GM04504 (cell line): Measurements from ENCODE around the gene ATE1.
"Not testable (repeated sequence)": the region's sequence is repeated elsewhere in the genome, so short reads cannot be mapped to it uniquely, and the experiment has no call there.

ENCODE experiments used
- DNase-seq: peaks from one replicate; pipeline ENCODE4 v3.0.0-alpha.2; 2012; ENCODE audit warnings: low read depth

The ATE1 gene

DNA sequence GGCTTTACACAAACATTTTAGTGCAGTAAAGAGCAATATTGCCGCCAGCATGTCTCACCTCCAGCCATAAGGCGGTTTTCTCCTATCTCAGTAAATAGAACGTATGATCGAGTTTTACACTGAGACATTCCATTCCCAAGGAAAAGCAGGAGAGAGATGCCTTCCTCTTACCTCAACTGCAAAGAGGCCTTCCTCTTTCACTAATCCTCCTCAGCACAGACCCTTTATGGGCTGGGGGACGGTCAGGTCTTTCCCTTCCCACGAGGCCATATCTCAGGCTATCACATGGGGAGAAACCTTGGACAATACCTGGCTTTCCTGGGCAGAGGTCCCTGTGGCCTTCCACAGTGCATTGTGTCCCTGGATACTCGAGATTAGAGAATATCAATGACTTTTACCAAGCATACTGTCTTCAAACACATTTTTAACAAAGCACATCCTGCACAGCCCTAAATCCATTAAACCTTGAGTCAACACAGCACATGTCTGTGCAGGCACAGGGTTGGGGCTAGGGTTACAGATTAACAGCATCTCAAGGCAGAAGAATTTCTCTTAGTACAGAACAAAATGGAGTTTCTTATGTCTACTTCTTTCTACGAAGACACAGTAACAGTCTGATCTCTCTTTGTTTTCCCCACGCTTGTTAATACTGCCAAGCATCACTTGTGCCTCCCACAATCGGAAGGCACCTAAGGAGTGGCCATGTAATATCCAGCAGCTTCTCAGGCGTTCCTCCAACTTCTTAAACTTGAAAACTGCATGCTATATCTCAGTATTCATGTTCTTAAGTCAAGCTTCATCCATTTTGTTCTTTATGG lies 2.6 kb upstream of the ATE1 start:
- DNase-seq = not testable (repeated sequence)

DNA sequence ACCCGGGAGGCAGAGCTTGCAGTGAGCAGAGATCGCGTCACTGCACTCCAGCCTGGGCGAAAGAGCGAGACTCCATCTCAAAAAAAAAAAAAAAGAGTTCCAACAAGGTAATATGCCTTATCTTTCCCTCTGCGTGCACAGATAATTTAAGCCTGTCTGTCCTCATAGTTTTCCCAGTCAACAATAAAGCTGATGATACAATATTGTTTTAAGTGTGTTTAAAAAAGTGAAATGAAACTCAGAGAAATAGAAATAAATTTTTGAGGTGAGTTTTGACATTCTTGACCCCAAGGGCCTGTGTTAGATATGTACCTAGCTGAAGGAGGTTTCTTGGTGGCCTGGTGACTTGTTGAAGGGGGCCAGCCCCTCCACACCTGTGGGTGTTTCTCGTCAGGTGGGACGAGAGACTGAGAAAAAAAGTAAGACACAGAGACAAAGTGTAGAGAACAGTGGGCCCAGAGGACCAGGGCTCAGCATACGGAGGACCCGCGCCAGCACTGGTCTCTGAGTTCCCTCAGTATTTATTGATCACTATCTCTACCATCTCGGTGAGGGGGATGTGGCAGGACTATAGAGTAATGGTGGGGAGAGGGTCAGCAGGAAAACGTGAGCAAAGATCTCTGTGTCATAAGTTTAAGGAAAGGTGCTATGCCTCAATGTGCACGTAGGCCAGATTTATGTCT lies 1.9 kb upstream of the ATE1 start:
- not testable (repeated sequence) for DNase-seq

DNA sequence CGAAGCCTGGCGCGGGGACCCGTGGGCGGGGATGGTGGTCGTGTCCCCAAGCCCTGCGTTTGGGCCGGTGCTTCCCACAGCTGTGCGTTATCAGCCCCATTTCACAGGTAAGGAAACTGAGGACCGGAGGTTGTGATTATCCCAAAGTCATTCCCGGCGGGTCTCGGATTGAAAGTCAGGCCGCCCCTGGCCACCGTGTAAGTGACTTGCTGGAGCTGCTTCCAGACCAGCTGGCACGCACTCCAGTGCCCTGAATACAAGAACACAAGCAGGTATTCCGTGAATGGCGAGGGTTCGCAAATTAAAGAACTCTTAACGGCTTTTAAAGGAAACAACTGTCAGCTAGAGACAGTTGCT lies 675 bp upstream of the ATE1 start:
- no peak for DNase-seq

DNA sequence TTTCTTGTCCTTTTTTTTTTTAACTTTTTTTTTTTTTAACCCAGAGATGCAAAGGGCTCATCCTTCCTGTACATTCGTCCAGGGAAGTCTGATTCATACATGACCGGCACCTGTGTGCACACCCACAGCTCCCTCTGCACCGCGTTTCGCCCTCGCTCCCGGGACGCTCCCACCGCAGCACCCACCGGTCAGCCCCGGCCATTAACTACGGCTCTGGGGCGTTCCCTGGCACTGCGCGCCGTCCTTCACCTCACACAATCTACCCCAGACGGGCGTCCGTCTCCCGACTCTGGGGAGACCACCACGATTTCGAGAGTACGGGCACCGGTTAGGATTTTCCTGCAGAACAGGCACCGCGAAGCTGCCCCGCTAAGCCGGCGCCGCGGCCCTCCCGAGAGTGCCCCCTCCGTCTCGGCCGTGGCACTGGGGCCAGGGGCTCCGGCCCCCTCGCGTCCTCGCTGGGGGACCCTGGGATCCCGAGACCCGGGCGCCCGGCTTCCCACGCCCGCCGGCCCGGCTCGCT lies 452 bp downstream of the ATE1 start:
- no peak for DNase-seq

DNA sequence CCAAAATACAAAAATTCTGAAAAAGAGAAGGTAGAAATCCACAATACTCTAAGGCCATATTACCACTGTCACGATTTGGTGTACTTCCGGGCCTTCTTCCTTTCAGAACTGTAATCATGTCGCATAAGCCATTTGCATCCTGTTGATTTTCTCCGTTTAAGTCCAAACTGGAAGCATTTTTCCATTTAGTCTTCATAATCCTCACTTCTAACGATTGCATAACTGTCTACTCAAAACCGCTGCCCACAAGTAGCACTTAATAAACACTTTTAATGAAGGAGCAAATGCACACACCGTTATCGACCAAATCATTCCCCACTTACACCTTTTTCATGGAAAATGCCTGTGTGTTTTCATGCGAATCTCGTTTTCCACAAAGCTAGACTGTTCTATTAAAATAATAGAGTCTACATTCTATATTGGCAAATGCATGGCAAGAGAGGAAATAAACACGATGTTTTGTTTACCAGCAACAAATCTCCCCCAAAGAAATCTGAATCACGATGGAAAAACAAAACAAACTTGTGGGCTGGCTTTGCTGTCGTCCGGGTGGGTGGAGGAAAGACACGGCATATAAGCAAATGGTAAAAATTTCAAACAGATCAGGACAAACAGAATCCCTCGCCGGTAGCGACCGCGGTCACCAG lies 1.0 kb downstream of the ATE1 start:
- DNase-seq = no peak

DNA sequence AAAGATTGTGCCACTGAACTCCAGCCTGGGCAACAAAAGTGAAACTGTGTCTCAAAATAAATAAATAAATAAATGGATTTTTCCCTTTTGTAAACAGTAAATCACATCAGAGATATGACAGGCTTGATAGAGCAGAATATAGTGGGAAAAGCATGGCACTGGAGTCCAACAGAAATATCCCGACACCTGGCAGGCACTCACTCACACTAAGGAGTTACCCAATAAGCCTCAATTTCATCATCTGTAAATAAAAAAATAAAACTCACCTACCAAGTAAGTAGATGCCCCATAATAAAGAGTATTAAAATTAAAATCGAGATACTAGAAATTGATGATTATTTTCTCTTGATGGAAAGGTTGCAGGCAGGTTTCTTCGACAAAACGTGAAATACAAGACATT lies 1.7 kb downstream of the ATE1 start:
- no peak for DNase-seq

GRCh38 chr10:121921238-121921931 lies 6.4 kb downstream of the ATE1 start:
- no peak for DNase-seq

GRCh38 chr10:121919666-121920065 lies 8.2 kb downstream of the ATE1 start:
- no peak for DNase-seq

GRCh38 chr10:121918800-121919199 lies 9.0 kb downstream of the ATE1 start:
- not testable (repeated sequence) for DNase-seq

- no peak for DNase-seq
Observed at GRCh38 chr10:121914661-121915060, 13.2 kb downstream of the ATE1 start.

GRCh38 chr10:121911421-121911697 lies 16.5 kb downstream of the ATE1 start:
- DNase-seq = no peak

DNA sequence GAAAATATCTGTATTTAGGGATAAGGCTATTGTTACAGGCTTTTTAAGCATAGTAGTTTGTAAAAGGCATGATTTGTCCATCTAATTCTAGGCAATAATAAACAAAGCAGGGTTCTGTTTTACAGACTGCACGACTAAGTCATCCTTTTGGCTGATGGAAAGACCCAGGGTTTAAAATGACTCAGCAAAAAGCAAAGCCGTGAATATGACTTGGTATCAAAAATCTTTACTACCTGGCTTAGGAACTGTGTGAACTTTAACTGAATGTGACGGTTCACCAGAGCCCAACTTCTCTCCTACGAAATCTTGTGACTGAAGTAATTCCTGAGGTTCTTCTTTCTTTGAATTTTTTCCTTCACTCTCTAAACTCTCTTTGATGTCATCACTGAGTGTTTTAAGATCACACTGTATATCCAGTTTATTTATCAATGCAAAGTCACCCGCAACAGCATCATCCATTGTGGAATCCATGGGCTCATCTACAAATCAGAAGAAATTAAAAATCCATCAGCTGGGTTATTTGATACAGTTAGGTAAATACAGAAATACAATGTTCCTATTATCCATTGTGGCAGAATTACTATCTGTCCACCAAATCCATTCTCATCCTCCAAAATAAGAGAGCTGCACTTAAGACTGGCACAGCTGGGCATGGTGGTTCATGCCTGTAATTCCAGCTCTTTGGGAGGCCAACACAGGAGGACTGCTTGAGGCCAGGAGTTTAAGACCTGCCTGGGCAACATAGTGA lies 17.0 kb downstream of the ATE1 start:
- DNase-seq = peak; percentile 25

GRCh38 chr10:121904888-121905287 lies 22.9 kb downstream of the ATE1 start:
- DNase-seq = no peak

GRCh38 chr10:121900443-121901174 lies 27.2 kb downstream of the ATE1 start:
- DNase-seq = peak; percentile 38

GRCh38 chr10:121899727-121900126 lies 28.1 kb downstream of the ATE1 start:
- DNase-seq = no peak

GRCh38 chr10:121891103-121891502 lies 36.7 kb downstream of the ATE1 start:
- no peak for DNase-seq

DNA sequence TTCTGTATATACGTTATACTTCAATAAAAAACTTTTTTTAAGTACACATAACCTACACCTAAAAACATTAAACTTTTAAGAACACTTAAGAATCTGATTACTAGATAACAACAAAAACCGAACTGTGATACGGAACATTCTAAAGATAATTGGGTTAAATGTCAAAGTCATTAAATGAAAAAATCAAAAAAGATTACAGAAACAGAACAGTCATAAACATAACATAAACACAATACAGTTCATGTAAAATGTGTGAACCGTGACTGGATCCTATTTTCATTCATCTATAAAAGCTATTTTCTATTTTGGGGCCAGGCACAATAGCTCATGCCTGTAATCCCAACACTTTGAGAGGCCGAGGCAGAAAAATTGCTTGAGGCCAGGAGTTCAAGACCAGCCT lies 38.6 kb downstream of the ATE1 start:
- DNase-seq = no peak

DNA sequence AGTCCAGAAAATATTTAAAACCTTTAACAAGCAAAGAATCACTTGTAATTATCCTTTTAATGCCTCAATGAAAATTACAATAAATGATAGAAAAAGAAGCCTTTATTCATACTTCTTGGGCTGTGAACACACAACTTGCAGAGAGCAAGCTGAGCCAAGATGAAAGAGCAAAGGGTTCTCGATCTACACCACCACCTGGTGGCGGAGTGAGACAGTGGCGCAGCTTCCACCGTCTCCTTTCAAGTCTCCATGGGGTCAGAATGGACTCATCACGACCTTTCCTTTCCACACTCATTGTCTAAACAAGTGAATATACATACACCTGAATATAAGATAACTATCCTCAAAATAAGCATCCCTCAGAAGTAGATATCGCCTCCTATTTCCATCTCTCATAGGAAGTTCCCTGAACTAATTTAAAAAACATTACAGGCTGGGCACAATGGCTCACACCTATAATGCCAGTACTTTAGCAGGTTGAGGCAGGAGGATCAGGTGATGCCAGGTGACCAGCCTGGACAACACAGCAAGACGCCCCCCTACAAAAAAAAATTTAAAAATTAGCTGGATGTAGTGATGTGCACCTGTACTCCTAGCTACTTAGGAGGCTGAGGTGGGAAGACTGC lies 40.7 kb downstream of the ATE1 start:
- DNase-seq = peak; percentile 38

GRCh38 chr10:121886181-121886580 lies 41.6 kb downstream of the ATE1 start:
- DNase-seq = no peak

DNA sequence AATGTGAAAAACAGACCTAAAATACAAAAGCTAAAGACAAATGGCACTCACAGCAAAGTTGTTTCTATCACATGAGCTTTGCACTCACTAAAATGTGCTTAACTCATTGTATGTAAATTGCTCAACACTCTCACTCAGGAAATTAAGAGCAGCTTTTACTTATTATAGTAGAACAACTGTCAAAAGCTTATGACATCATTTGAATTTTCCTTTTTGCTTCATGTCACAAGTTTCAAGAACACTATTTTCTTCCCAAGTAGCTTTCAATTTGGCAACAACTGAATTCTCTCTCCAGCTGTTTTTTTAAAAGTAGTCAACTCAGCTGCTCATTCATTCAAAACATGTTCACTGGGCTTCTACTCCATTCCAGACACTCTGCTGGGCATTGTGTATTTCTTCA lies 46.9 kb downstream of the ATE1 start:
- no peak for DNase-seq

- no peak for DNase-seq
Observed at GRCh38 chr10:121879476-121879875, 48.4 kb downstream of the ATE1 start.
